ENCODE results near the gene NF1.

- TF ChIP-seq CTCF (IDR thresholded peaks at IDR 0.05; ENCODE audit: low read length): no peak
- no peak for TF ChIP-seq EZH2 (IDR thresholded peaks at IDR 0.05; ENCODE audit: borderline replicate concordance, low read length)
Measured at GRCh38 chr17:31140111-31140510, 45.3 kb downstream of the NF1 start.
